ENCODE results near the gene PAIP2.

GRCh38 chr5:139385061-139386049, 43.7 kb downstream of the PAIP2 start:
- no peak for TF ChIP-seq CTCF (IDR thresholded peaks at IDR 0.05)
- no peak for TF ChIP-seq POLR2A (IDR thresholded peaks at IDR 0.05)
